HepG2 (cell line): ENCODE results near the gene ADAMTS16. TPM values are rescaled to one million over a fixed set of nuclear protein-coding genes. Genes with fewer than 3 reads are reported as not detected.

Source experiments
- ATAC-seq: fragments of 200-7000 bp; cut with Tn5 transposase; 3 replicates; pipeline ENCODE4 v1.9.1; 2020; ENCODE audit warnings: mild to moderate bottlenecking, moderate library complexity
- BruUV-seq: library from RNA; stranded (reverse); fragments of 400-500 nt; replicated peaks from 2 replicates; lab custom pipeline; 2021; lab: Mats Ljungman, UMichigan
- CTCF ChIA-PET: fragments of 300-600 bp; formaldehyde crosslinking; extraction: SDS; loops from one replicate; lab custom pipeline; 2021; ENCODE audit warnings: low total read pairs, inconsistent platforms, low intra/inter-chr PET ratio; lab: Yijun Ruan, JAX
- POLR2A ChIA-PET: fragments of 350-600 bp; sonication (Branson Sonifier 250); formaldehyde crosslinking; loops from one replicate; lab custom pipeline; 2020; ENCODE audit warnings: antibody characterized with exemption, inconsistent platforms; lab: Yijun Ruan, JAX
- DNase-seq: peaks from one replicate; pipeline ENCODE4 v3.0.0-alpha.2; 2015; ENCODE audit warnings: low spot score
- FAIRE-seq: peaks from 3 replicates; lab custom pipeline; 2011; peaks lifted over from hg19 to GRCh38; lab: Jason Lieb, UNC
- H2AFZ ChIP-seq: one replicate; pipeline ENCODE4 v1.6.1; 2011; ENCODE audit warnings: low read length, inconsistent platforms
- H3K27ac ChIP-seq: fragments of 300-600 bp; 3 replicates; pipeline ENCODE4 v1.8.0; 2011; ENCODE audit warnings: mixed run types, mild to moderate bottlenecking, mixed read lengths, low read length, inconsistent platforms; ENCODE audit not compliant: insufficient read depth; ENCODE audit errors: extremely low read length
- H3K27me3 ChIP-seq, 2 experiments: fragments of 200-600 bp in 1 of 2; 2 replicates in 1 of 2; 3 replicates in 1 of 2; pipeline versions ENCODE4 v1.6.0 to v1.8.0; 2011; ENCODE audit warnings: low read length in 2 of 2, mild to moderate bottlenecking in 2 of 2, moderate library complexity in 2 of 2, inconsistent platforms in 1 of 2; ENCODE audit not compliant: insufficient read depth in 2 of 2, control insufficient read depth in 1 of 2
- H3K36me3 ChIP-seq, 2 experiments: fragments of 200-600 bp in 1 of 2; replicated peaks in 1 of 2; 2 replicates in 1 of 2; 3 replicates in 1 of 2; pipeline versions ENCODE4 v1.5.1 to v1.8.0; 2011; ENCODE audit warnings: low read length in 2 of 2, inconsistent platforms in 1 of 2; ENCODE audit not compliant: insufficient read depth in 2 of 2, control insufficient read depth in 1 of 2
- H3K4me1 ChIP-seq: 2 replicates; pipeline ENCODE4 v1.5.1; 2012; ENCODE audit warnings: low read length, inconsistent platforms; ENCODE audit not compliant: insufficient read depth
- H3K4me2 ChIP-seq: 2 replicates; pipeline ENCODE4 v1.6.0; 2011; ENCODE audit warnings: low read depth, low read length, inconsistent platforms
- H3K4me3 ChIP-seq, 3 experiments: fragments of 200-600 bp in 1 of 3; sonication (generic), shearing (Covaris generic) in 1 of 3; replicated peaks in 1 of 3; 2 replicates each; pipeline ENCODE4 v1.5.1; 2011 to 2016; ENCODE audit warnings: low read length in 3 of 3, inconsistent platforms in 2 of 3, low read depth in 2 of 3, mild to moderate bottlenecking in 2 of 3, control low read depth in 1 of 3, mixed read lengths in 1 of 3; ENCODE audit not compliant: insufficient read depth in 1 of 3
- H3K79me2 ChIP-seq: one replicate; pipeline ENCODE4 v1.6.1; 2011; ENCODE audit warnings: low read length, inconsistent platforms; ENCODE audit not compliant: insufficient read depth
- H3K9ac ChIP-seq: 2 replicates; pipeline ENCODE4 v1.6.0; 2011; ENCODE audit warnings: mild to moderate bottlenecking, low read depth, low read length, inconsistent platforms; ENCODE audit not compliant: insufficient read depth
- H3K9me3 ChIP-seq: 2 replicates; pipeline ENCODE4 v1.5.1; 2012; ENCODE audit warnings: mild to moderate bottlenecking, low read length
- H4K20me1 ChIP-seq: 2 replicates; pipeline ENCODE4 v1.6.0; 2011; ENCODE audit warnings: inconsistent platforms, mild to moderate bottlenecking, low read length, moderate library complexity; ENCODE audit not compliant: insufficient read depth
- FOXO1 ChIP-seq: sonication (generic); formaldehyde crosslinking; IDR thresholded peaks from 2 replicates; pipeline ENCODE4 v1.4.0; 2020; ENCODE audit warnings: missing genetic modification reagents
- HINFP ChIP-seq: sonication (generic); formaldehyde crosslinking; IDR thresholded peaks from 2 replicates; pipeline ENCODE4 v1.4.0; 2020; ENCODE audit warnings: low read depth, mild to moderate bottlenecking, missing genetic modification reagents
- HNF1A ChIP-seq, 2 experiments: sonication (generic) in 1 of 2; formaldehyde crosslinking in 1 of 2; IDR thresholded peaks; 2 replicates each; pipeline versions ENCODE4 v1.4.0 to v1.6.1; 2016 to 2020; ENCODE audit warnings: borderline replicate concordance in 1 of 2, low read depth in 1 of 2, mild to moderate bottlenecking in 1 of 2, missing genetic modification reagents in 1 of 2
- ISX ChIP-seq: sonication (generic); formaldehyde crosslinking; conservative IDR thresholded peaks from 2 replicates; pipeline ENCODE4 v1.5.0; 2020; ENCODE audit warnings: missing genetic modification reagents
- PHF20 ChIP-seq: sonication (generic); formaldehyde crosslinking; IDR thresholded peaks from 2 replicates; pipeline ENCODE4 v1.5.0; 2020; ENCODE audit warnings: mild to moderate bottlenecking, missing genetic modification reagents
- PITX1 ChIP-seq: sonication (generic); formaldehyde crosslinking; IDR thresholded peaks from 2 replicates; pipeline ENCODE4 v1.5.1; 2020; ENCODE audit warnings: mild to moderate bottlenecking, missing genetic modification reagents
- RARA ChIP-seq: IDR thresholded peaks from 2 replicates; pipeline ENCODE4 v1.6.1; 2016; ENCODE audit warnings: missing genetic modification reagents, missing compliant biosample characterization
- ZBTB7B ChIP-seq: sonication (generic); formaldehyde crosslinking; IDR thresholded peaks from 2 replicates; pipeline ENCODE4 v1.4.0; 2020; ENCODE audit warnings: missing genetic modification reagents
- ZMAT3 ChIP-seq: sonication (generic); formaldehyde crosslinking; conservative IDR thresholded peaks from 2 replicates; pipeline ENCODE4 v1.7.0; 2021; ENCODE audit warnings: missing genetic modification reagents
- ZNF234 ChIP-seq: sonication (generic); formaldehyde crosslinking; conservative IDR thresholded peaks from 2 replicates; pipeline ENCODE4 v1.5.1; 2020; ENCODE audit warnings: mild to moderate bottlenecking, missing genetic modification reagents
- ZNF644 ChIP-seq: IDR thresholded peaks from 2 replicates; pipeline ENCODE4 v1.6.1; 2016; ENCODE audit warnings: low read depth
- ZNF839 ChIP-seq: sonication (generic); formaldehyde crosslinking; IDR thresholded peaks from 2 replicates; pipeline ENCODE4 v1.4.0; 2020; ENCODE audit warnings: missing genetic modification reagents, mild to moderate bottlenecking, borderline replicate concordance
- WGBS: methylation state at CpG from one replicate; pipeline ENCODE4 v1.1.6; 2017; ENCODE audit warnings: low lambda C conversion rate; 5-methylcytosine and 5-hydroxymethylcytosine counted together
- in situ Hi-C: cut with HindIII; loops from 2 replicates; pipeline ENCODE4 v1.10.0; 2017; ENCODE audit warnings: low pct_unique_long_range_greater_than_20kb; ENCODE audit not compliant: extremely low pct_ligation_motif_present
- intact Hi-C: fragments of 100-400 bp; cut with micrococcal nuclease; formaldehyde crosslinking; loops from one replicate; pipeline ENCODE4 v1.10.0; 2022; ENCODE audit not compliant: unreplicated experiment
- polyA plus RNA-seq, 8 experiments: library from polyadenylated mRNA; depleted of rRNA in 3 of 8; stranded (reverse) in 7 of 8; unstranded in 1 of 8; fragments of >200 nt; fragmentation: Illumina TruSeq in 4 of 8; extraction: Trizol in 4 of 8; gene quantifications; 2 replicates each; pipeline versions ENCODE4 v1.2.1 to v1.2.3, GENCODE V29; 2011 to 2016; ENCODE audit warnings: low read depth in 4 of 8, missing spikeins in 1 of 8, mixed read lengths in 1 of 8; ENCODE audit not compliant: insufficient read depth in 1 of 8
- total RNA-seq, 5 experiments: library from RNA; depleted of rRNA; stranded (reverse); fragments of >200 nt; fragmentation: Illumina TruSeq; extraction: Trizol; gene quantifications; 2 replicates each; pipeline ENCODE4 v1.2.3, GENCODE V29; 2016; ENCODE audit warnings: low read depth in 1 of 5
- TF ChIP-seq, protein P1 (sequence below): sonication (generic); formaldehyde crosslinking; conservative IDR thresholded peaks from 2 replicates; pipeline ENCODE4 v1.4.0; 2020; ENCODE audit warnings: missing genetic modification reagents

ADAMTS16 gene
- total and polyA plus RNA-seq, 2 of the 13 experiments (the other 11 are each of a cell fraction or from before 2014, with no cell fraction given): 0.02 to 0.03 TPM

GRCh38 chr5:5330728-5331452 is 190.8 kb downstream of the ADAMTS16 start:
- Histone ChIP-seq H2AFZ (no peak overlapping the region), H3K79me2 (no peaks in the 10 kb centered on the region), H3K4me1 (peaks cover 44% of the 10 kb centered on the region), H3K9me3 (no peaks in the 10 kb centered on the region), H4K20me1 (no peaks in the 10 kb centered on the region), H3K9ac (no peak overlapping the region), H3K27me3 (peaks cover 2 to 21% of the 10 kb centered on the region in 2 experiments; a peak in 2 of 5 replicates), H3K27ac (no peak overlapping the region), H3K36me3 (no peaks in the 10 kb centered on the region), H3K4me2 (no peak overlapping the region), H3K4me3 (no peak overlapping the region)
- TF ChIP-seq PHF20: no peak
- TF ChIP-seq ZBTB7B (CRISPR knock-in tag): no peak
- TF ChIP-seq, protein P1, sequence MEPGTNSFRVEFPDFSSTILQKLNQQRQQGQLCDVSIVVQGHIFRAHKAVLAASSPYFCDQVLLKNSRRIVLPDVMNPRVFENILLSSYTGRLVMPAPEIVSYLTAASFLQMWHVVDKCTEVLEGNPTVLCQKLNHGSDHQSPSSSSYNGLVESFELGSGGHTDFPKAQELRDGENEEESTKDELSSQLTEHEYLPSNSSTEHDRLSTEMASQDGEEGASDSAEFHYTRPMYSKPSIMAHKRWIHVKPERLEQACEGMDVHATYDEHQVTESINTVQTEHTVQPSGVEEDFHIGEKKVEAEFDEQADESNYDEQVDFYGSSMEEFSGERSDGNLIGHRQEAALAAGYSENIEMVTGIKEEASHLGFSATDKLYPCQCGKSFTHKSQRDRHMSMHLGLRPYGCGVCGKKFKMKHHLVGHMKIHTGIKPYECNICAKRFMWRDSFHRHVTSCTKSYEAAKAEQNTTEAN (CRISPR knock-in tag): no peak
- TF ChIP-seq ZNF234: no peak
- TF ChIP-seq ZNF644 (CRISPR knock-in tag): no peak
- TF ChIP-seq HNF1A (IDR thresholded peaks at IDR 0.05; ENCODE audit: low read depth): no peak
- TF ChIP-seq HNF1A (CRISPR knock-in tag; IDR thresholded peaks at IDR 0.05; ENCODE audit: borderline replicate concordance): no peak
- TF ChIP-seq HINFP (CRISPR knock-in tag): no peak
- no peak for TF ChIP-seq ZMAT3 (CRISPR knock-in tag)
- no peak for TF ChIP-seq FOXO1
- no peak for TF ChIP-seq PITX1 (CRISPR knock-in tag)
- TF ChIP-seq ISX: no peak
- no peak for TF ChIP-seq ZNF839 (CRISPR knock-in tag)
- TF ChIP-seq RARA (CRISPR knock-in tag): no peak
- CTCF ChIA-PET: no interaction called here
- intact Hi-C loops (no loop called here), in situ Hi-C loops (no loop called here)
- ATAC-seq (no peak), FAIRE-seq (no peak), DNase-seq (no peak)
- POLR2A ChIA-PET: no interaction called here
- 42% methylated on average over 4 of the region's 4 CpGs for WGBS
- BruUV-seq: no TSS peak
